ENCODE data around the gene NPC1L1. TPM values are rescaled to one million over a fixed set of nuclear protein-coding genes. Genes with fewer than 3 reads are reported as not detected.

Gene NPC1L1
- polyA plus RNA-seq, 1 donor (not counting 4 experiments of a cell fraction or from before 2014, with no cell fraction given), result 0.01 TPM

DNA sequence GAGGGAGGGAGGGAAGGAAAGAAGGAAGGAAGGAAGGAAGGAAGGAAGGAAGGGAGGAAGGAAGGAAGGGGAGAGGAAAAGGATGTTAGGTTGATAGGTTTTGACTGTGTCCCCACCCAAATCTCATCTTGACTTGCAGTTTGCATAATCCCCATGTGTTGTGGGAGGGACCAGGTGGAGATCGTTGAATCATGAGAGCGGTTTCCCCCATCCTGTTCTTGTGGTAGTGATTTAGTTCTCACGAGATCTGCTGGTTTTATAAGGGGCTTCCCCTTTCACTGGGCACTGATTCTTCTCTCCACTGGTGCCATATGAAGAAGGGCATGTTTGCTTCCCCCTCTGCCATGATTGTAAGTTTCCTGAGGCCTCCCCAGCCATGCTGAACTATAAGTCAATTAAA, 35.5 kb downstream of the NPC1L1 start:
- H3K27me3 ChIP-seq (ENCODE audit: control insufficient read depth, extremely low read depth, insufficient read depth, low read length), result no peaks in the 10 kb centered on the region
- no peak overlapping the region for H3K27ac ChIP-seq (ENCODE audit: control insufficient read depth, insufficient read depth, low read length)
- no peaks in the 10 kb centered on the region for H3K79me2 ChIP-seq (ENCODE audit: control insufficient read depth, insufficient read depth, low read length)
- H3K4me1 ChIP-seq (ENCODE audit: control insufficient read depth, extremely low read depth, insufficient read depth, low read length), result no peaks in the 10 kb centered on the region
- dilution Hi-C loops (cut with MboI; ENCODE audit: extremely low pct_ligation_motif_present, low sequenced_read_pairs), result no loop called here
- no peaks in the 10 kb centered on the region for H3K36me3 ChIP-seq (ENCODE audit: control insufficient read depth in 2 of 2, extremely low read depth in 1 of 2, insufficient read depth in 2 of 2, low read length in 2 of 2)
- no peak overlapping the region for H3K4me3 ChIP-seq (ENCODE audit: control insufficient read depth in 2 of 3, extremely low read depth in 1 of 3, insufficient read depth in 2 of 3, low read depth in 1 of 3, low read length in 3 of 3)
- H4K20me1 ChIP-seq (ENCODE audit: control insufficient read depth, extremely low read depth, insufficient read depth, low read length), result no peaks in the 10 kb centered on the region
- H2AFZ ChIP-seq (ENCODE audit: control insufficient read depth, low read length), result no peak overlapping the region
- DNase-seq (ENCODE audit: low read depth, low spot score), result no peak
- FAIRE-seq, result no peak
- no peaks in the 10 kb centered on the region for H3K9me1 ChIP-seq (ENCODE audit: control insufficient read depth, extremely low read depth, insufficient read depth, low read length)
- TF ChIP-seq EZH2 (IDR thresholded peaks at IDR 0.05; ENCODE audit: low read length), result no peak
- H3K9ac ChIP-seq (ENCODE audit: control insufficient read depth, extremely low read depth, insufficient read depth, low read length), result no peak overlapping the region
- no peaks in the 10 kb centered on the region for H3K9me3 ChIP-seq (ENCODE audit: control insufficient read depth, low read depth, low read length)
- H3K4me2 ChIP-seq (ENCODE audit: control insufficient read depth, extremely low read depth, insufficient read depth, low read depth, low read length), result no peak overlapping the region

DNA sequence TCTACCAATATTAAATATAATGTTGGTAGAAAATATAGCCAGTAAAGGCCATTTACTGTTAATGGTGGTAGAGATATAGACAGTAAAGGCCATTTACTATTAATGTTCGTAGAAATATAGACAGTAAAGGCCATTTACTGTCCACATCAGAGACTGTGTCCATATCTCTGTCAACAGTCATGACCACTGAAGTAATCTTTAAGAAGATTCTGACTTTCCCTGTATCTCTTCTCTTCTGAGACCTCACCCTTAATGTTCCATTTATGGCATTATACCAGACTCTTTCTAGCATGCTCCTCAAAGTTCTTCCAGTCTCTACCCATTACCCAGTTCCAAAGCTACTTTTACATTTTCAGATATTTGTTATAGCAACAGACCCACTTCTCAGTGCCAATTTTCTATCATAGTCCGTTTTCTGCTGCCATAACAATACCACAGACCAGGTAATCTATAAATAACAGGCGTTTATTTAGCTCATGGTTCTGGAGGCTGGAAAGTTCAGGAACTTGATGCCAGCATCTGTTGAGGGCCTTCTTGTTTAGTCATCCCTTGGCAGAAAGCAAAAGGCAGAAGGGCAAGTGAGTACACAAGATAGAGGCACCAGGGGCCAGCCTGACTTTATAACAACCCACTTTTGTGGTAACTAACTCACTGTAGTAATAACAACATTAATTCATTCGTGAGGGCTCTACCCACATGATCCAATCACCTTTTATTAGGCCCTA, 42.7 kb downstream of the NPC1L1 start:
- TF ChIP-seq, protein P1, sequence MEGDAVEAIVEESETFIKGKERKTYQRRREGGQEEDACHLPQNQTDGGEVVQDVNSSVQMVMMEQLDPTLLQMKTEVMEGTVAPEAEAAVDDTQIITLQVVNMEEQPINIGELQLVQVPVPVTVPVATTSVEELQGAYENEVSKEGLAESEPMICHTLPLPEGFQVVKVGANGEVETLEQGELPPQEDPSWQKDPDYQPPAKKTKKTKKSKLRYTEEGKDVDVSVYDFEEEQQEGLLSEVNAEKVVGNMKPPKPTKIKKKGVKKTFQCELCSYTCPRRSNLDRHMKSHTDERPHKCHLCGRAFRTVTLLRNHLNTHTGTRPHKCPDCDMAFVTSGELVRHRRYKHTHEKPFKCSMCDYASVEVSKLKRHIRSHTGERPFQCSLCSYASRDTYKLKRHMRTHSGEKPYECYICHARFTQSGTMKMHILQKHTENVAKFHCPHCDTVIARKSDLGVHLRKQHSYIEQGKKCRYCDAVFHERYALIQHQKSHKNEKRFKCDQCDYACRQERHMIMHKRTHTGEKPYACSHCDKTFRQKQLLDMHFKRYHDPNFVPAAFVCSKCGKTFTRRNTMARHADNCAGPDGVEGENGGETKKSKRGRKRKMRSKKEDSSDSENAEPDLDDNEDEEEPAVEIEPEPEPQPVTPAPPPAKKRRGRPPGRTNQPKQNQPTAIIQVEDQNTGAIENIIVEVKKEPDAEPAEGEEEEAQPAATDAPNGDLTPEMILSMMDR (optimal IDR thresholded peaks at IDR 0.05 in 1 of 3, IDR thresholded peaks at IDR 0.05 in 1 of 3, conservative IDR thresholded peaks at IDR 0.05 in 1 of 3; ENCODE audit: extremely low read depth in 1 of 3, insufficient read depth in 2 of 3, low read length in 3 of 3), result no peak
- no peak for TF ChIP-seq EZH2 (IDR thresholded peaks at IDR 0.05; ENCODE audit: low read length)
- Histone ChIP-seq H3K4me1 (ENCODE audit: control insufficient read depth, extremely low read depth, insufficient read depth, low read length) (no peaks in the 10 kb centered on the region), H3K36me3 (ENCODE audit: control insufficient read depth in 2 of 2, extremely low read depth in 1 of 2, insufficient read depth in 2 of 2, low read length in 2 of 2) (no peaks in the 10 kb centered on the region)

More for the DNA sequence above, 42.7 kb downstream of the NPC1L1 start:
- Histone ChIP-seq H4K20me1 (ENCODE audit: control insufficient read depth, extremely low read depth, insufficient read depth, low read length) (no peaks in the 10 kb centered on the region), H3K4me3 (ENCODE audit: control insufficient read depth in 2 of 3, extremely low read depth in 1 of 3, insufficient read depth in 2 of 3, low read depth in 1 of 3, low read length in 3 of 3) (no peak overlapping the region), H3K9ac (ENCODE audit: control insufficient read depth, extremely low read depth, insufficient read depth, low read length) (no peak overlapping the region), H3K27ac (ENCODE audit: control insufficient read depth, insufficient read depth, low read length) (no peak overlapping the region), H3K79me2 (ENCODE audit: control insufficient read depth, insufficient read depth, low read length) (no peaks in the 10 kb centered on the region), H3K9me3 (ENCODE audit: control insufficient read depth, low read depth, low read length) (no peaks in the 10 kb centered on the region), H3K27me3 (ENCODE audit: control insufficient read depth, extremely low read depth, insufficient read depth, low read length) (no peaks in the 10 kb centered on the region), H2AFZ (ENCODE audit: control insufficient read depth, low read length) (no peak overlapping the region), H3K9me1 (ENCODE audit: control insufficient read depth, extremely low read depth, insufficient read depth, low read length) (no peaks in the 10 kb centered on the region), H3K4me2 (ENCODE audit: control insufficient read depth, extremely low read depth, insufficient read depth, low read depth, low read length) (no peak overlapping the region)
- dilution Hi-C loops (cut with MboI; ENCODE audit: extremely low pct_ligation_motif_present, low sequenced_read_pairs), result no loop called here
- DNase-seq (ENCODE audit: low read depth, low spot score) (no peak), FAIRE-seq (no peak)

All from keratinocyte (primary cell).